CD14-positive monocyte (primary cell): ENCODE results near the gene MYO5B. TPM values are rescaled to one million over a fixed set of nuclear protein-coding genes. Genes with fewer than 3 reads are reported as not detected.

Source experiments
- DNase-seq, 3 donors: peaks; one replicate each; pipeline ENCODE4 v3.0.0-alpha.2; 2011 to 2022
- H2AFZ ChIP-seq: 2 replicates; pipeline ENCODE4 v1.6.0; 2012; ENCODE audit warnings: mild to moderate bottlenecking, low read depth, low read length, inconsistent platforms; ENCODE audit not compliant: insufficient read depth, poor library complexity, severe bottlenecking
- H3K27ac ChIP-seq, 2 donors: 1 replicate in 1 of 2; 2 replicates in 1 of 2; pipeline ENCODE4 v1.5.1; 2012 to 2013; ENCODE audit warnings: low read length in 2 of 2, control low read depth in 1 of 2, inconsistent platforms in 1 of 2, low read depth in 1 of 2, mild to moderate bottlenecking in 1 of 2
- H3K27me3 ChIP-seq, 2 donors: one replicate each; pipeline versions ENCODE4 v1.6.0 to v1.6.1; 2011 to 2013; ENCODE audit warnings: low read length in 2 of 2; ENCODE audit not compliant: control insufficient read depth in 2 of 2, insufficient read depth in 2 of 2
- H3K36me3 ChIP-seq, 2 donors: replicated peaks in 1 of 2; 1 replicate in 1 of 2; 2 replicates in 1 of 2; pipeline versions ENCODE4 v1.5.1 to v1.6.1; 2012 to 2013; ENCODE audit warnings: low read length in 2 of 2, control low read depth in 1 of 2, inconsistent platforms in 1 of 2, mild to moderate bottlenecking in 1 of 2; ENCODE audit not compliant: insufficient read depth in 2 of 2, control insufficient read depth in 1 of 2
- H3K4me1 ChIP-seq, 2 donors: 1 replicate in 1 of 2; 2 replicates in 1 of 2; pipeline versions ENCODE4 v1.5.1 to v1.6.1; 2012 to 2013; ENCODE audit warnings: low read length in 2 of 2, control low read depth in 1 of 2, inconsistent platforms in 1 of 2, mild to moderate bottlenecking in 1 of 2, moderate library complexity in 1 of 2; ENCODE audit not compliant: insufficient read depth in 2 of 2, control insufficient read depth in 1 of 2
- H3K4me2 ChIP-seq: replicated peaks from 2 replicates; pipeline ENCODE3; 2012; ENCODE audit warnings: low read length, moderate library complexity, mild to moderate bottlenecking; ENCODE audit not compliant: poor library complexity, severe bottlenecking; ENCODE audit errors: extremely low read depth
- H3K4me3 ChIP-seq, 3 experiments: fragments of 200-600 bp in 1 of 3; sonication (generic) in 1 of 3; replicated peaks in 1 of 3; 1 replicate in 2 of 3; 2 replicates in 1 of 3; pipeline ENCODE4 v1.5.1; 2011 to 2013; ENCODE audit warnings: low read length in 3 of 3, mild to moderate bottlenecking in 3 of 3, control low read depth in 2 of 3, low read depth in 2 of 3, inconsistent platforms in 1 of 3, moderate library complexity in 1 of 3
- H3K79me2 ChIP-seq: 2 replicates; pipeline ENCODE4 v1.6.0; 2012; ENCODE audit warnings: mild to moderate bottlenecking, control low read depth, inconsistent platforms, low read length, moderate library complexity; ENCODE audit not compliant: insufficient read depth
- H3K9ac ChIP-seq: 2 replicates; pipeline ENCODE4 v1.6.0; 2017; ENCODE audit warnings: low read length, mild to moderate bottlenecking; ENCODE audit not compliant: insufficient read depth, poor library complexity, severe bottlenecking
- H3K9me3 ChIP-seq, 2 donors: replicated peaks in 1 of 2; 1 replicate in 1 of 2; 2 replicates in 1 of 2; pipeline versions ENCODE4 v1.5.1 to v1.6.1; 2012 to 2013; ENCODE audit warnings: low read length in 2 of 2, control low read depth in 1 of 2; ENCODE audit not compliant: control insufficient read depth in 1 of 2, insufficient read depth in 1 of 2
- H4K20me1 ChIP-seq: 2 replicates; pipeline ENCODE4 v1.6.0; 2012; ENCODE audit warnings: mild to moderate bottlenecking, low read length, control low read depth, moderate library complexity; ENCODE audit not compliant: insufficient read depth
- H3K27ac Mint-ChIP-seq, 7 donors: one replicate each; pipeline ENCODE4 v1.8.0; 2020; ENCODE audit warnings: mild to moderate bottlenecking in 7 of 7, mixed read lengths in 7 of 7, moderate library complexity in 6 of 7, inconsistent platforms in 2 of 7
- H3K27me3 Mint-ChIP-seq, 3 donors: one replicate each; pipeline ENCODE4 v1.8.0; 2021 to 2022; ENCODE audit warnings: low read depth in 3 of 3, mild to moderate bottlenecking in 3 of 3, mixed read lengths in 3 of 3, moderate library complexity in 3 of 3, inconsistent platforms in 1 of 3
- H3K36me3 Mint-ChIP-seq, 2 donors: one replicate each; pipeline ENCODE4 v1.8.0; 2020; ENCODE audit warnings: mixed read lengths in 2 of 2, inconsistent platforms in 1 of 2, mild to moderate bottlenecking in 1 of 2
- H3K4me1 Mint-ChIP-seq: one replicate; pipeline ENCODE4 v1.8.0; 2020; ENCODE audit warnings: mild to moderate bottlenecking, mixed read lengths
- H3K4me3 Mint-ChIP-seq, 2 donors: one replicate each; pipeline ENCODE4 v1.8.0; 2020; ENCODE audit warnings: mild to moderate bottlenecking in 2 of 2, mixed read lengths in 2 of 2, moderate library complexity in 1 of 2
- H3K9me3 Mint-ChIP-seq, 7 donors: one replicate each; pipeline ENCODE4 v1.8.0; 2020 to 2022; ENCODE audit warnings: mixed read lengths in 7 of 7, mild to moderate bottlenecking in 6 of 7, moderate library complexity in 6 of 7, inconsistent platforms in 2 of 7
- CTCF ChIP-seq: fragments of 200-600 bp; IDR thresholded peaks from one replicate; pipeline ENCODE4 v1.8.0; 2022; ENCODE audit warnings: antibody characterized with exemption, mild to moderate bottlenecking
- WGBS: methylation state at CpG from one replicate; pipeline ENCODE4 v1.1.5; 2013; ENCODE audit warnings: missing lambda C conversion rate; ENCODE audit not compliant: insufficient coverage; 5-methylcytosine and 5-hydroxymethylcytosine counted together
- intact Hi-C, 2 donors: fragments of 100-400 bp; cut with micrococcal nuclease; formaldehyde crosslinking; loops; one replicate each; pipeline versions ENCODE4 v1.15.0 to v1.15.1; 2023
- polyA plus RNA-seq, 3 donors: library from polyadenylated mRNA; depleted of rRNA in 1 of 3; unstranded in 2 of 3; stranded (reverse) in 1 of 3; fragments of 300-500 nt in 2 of 3; fragments of >200 nt in 1 of 3; fragmentation: Illumina TruSeq in 2 of 3; gene quantifications; 1 replicate in 2 of 3; 2 replicates in 1 of 3; pipeline ENCODE4 v1.2.3, GENCODE V29; 2012 to 2021

MYO5B gene
- polyA plus RNA-seq, 3 donors: 0.04 TPM; not detected in 2

- Histone ChIP-seq H3K9ac (no peak overlapping the region), H3K27me3 (peaks cover 0 to 2% of the 10 kb centered on the region in 2 donors), H2AFZ (no peak overlapping the region), H3K4me3 (no peak overlapping the region), H3K9me3 (no peaks in the 10 kb centered on the region), H3K4me1 (no peaks in the 10 kb centered on the region), H3K4me2 (no peak overlapping the region), H3K27ac (no peak overlapping the region), H4K20me1 (no peaks in the 10 kb centered on the region), H3K36me3 (no peaks in the 10 kb centered on the region), H3K79me2 (no peaks in the 10 kb centered on the region)
- no peaks in the 10 kb centered on the region for H3K4me1 Mint-ChIP-seq
- TF ChIP-seq CTCF: no peak
- no peak for DNase-seq
- peaks cover 0 to 8% (median 0%) of the 10 kb centered on the region in 3 donors for H3K27me3 Mint-ChIP-seq
- 100% methylated on average over 1 of the region's 1 CpG for WGBS
- H3K9me3 Mint-ChIP-seq: no peaks in the 10 kb centered on the region
- intact Hi-C loops: no loop called here
- H3K36me3 Mint-ChIP-seq: no peaks in the 10 kb centered on the region
- H3K27ac Mint-ChIP-seq: no peak overlapping the region
- no peak overlapping the region for H3K4me3 Mint-ChIP-seq
Observed at GRCh38 chr18:49875783-49876182, 319.2 kb downstream of the MYO5B start.

GRCh38 chr18:49875155-49875554 is 319.8 kb downstream of the MYO5B start:
- Histone ChIP-seq H3K4me3 (no peak overlapping the region), H3K4me2 (no peak overlapping the region), H3K79me2 (no peaks in the 10 kb centered on the region), H2AFZ (no peak overlapping the region), H3K36me3 (no peaks in the 10 kb centered on the region), H3K4me1 (no peaks in the 10 kb centered on the region), H3K9me3 (no peaks in the 10 kb centered on the region), H4K20me1 (no peaks in the 10 kb centered on the region), H3K9ac (no peak overlapping the region), H3K27ac (no peak overlapping the region), H3K27me3 (no peaks in the 10 kb centered on the region)
- no peaks in the 10 kb centered on the region for H3K9me3 Mint-ChIP-seq
- intact Hi-C loops: no loop called here
- no peak overlapping the region for H3K4me3 Mint-ChIP-seq
- no peak for DNase-seq
- no peak for TF ChIP-seq CTCF
- peaks cover 0 to 8% (median 0%) of the 10 kb centered on the region in 3 donors for H3K27me3 Mint-ChIP-seq
- WGBS: 96% methylated on average over 3 of the region's 3 CpGs
- H3K36me3 Mint-ChIP-seq: no peaks in the 10 kb centered on the region
- H3K27ac Mint-ChIP-seq: no peak overlapping the region
- no peaks in the 10 kb centered on the region for H3K4me1 Mint-ChIP-seq
